Astrocyte (in vitro differentiated cells and primary cell): ENCODE results near the gene CABLES2. TPM values are rescaled to one million over a fixed set of nuclear protein-coding genes. Genes with fewer than 3 reads are reported as not detected.

ENCODE experiments used
- DNase-seq: peaks from one replicate; pipeline ENCODE4 v3.0.0-alpha.2; 2010; ENCODE audit warnings: low read depth
- FAIRE-seq: peaks from 2 replicates; lab custom pipeline; 2011; peaks lifted over from hg19 to GRCh38; lab: Jason Lieb, UNC
- H2AFZ ChIP-seq: 2 replicates; pipeline ENCODE4 v1.6.0; 2012; ENCODE audit warnings: low read depth, low read length, inconsistent platforms
- H3K27ac ChIP-seq: 2 replicates; pipeline ENCODE4 v1.5.1; 2011; ENCODE audit warnings: low read depth, low read length, inconsistent platforms
- H3K27me3 ChIP-seq: 2 replicates; pipeline ENCODE4 v1.6.0; 2011; ENCODE audit warnings: low read length, inconsistent platforms; ENCODE audit not compliant: insufficient read depth
- H3K36me3 ChIP-seq: 2 replicates; pipeline ENCODE4 v1.5.1; 2011; ENCODE audit warnings: low read length, inconsistent platforms; ENCODE audit not compliant: insufficient read depth
- H3K4me1 ChIP-seq: 2 replicates; pipeline ENCODE4 v1.5.1; 2011; ENCODE audit warnings: low read length, inconsistent platforms; ENCODE audit not compliant: insufficient read depth
- H3K4me2 ChIP-seq: 2 replicates; pipeline ENCODE4 v1.6.0; 2012; ENCODE audit warnings: low read length, inconsistent platforms
- H3K4me3 ChIP-seq: 2 replicates; pipeline ENCODE4 v1.5.1; 2011; ENCODE audit warnings: low read depth, mild to moderate bottlenecking, low read length, inconsistent platforms; ENCODE audit not compliant: insufficient read depth
- H3K79me2 ChIP-seq: 2 replicates; pipeline ENCODE4 v1.6.0; 2012; ENCODE audit warnings: mild to moderate bottlenecking, low read length, inconsistent platforms; ENCODE audit not compliant: insufficient read depth
- H3K9ac ChIP-seq: 2 replicates; pipeline ENCODE4 v1.6.0; 2012; ENCODE audit warnings: mild to moderate bottlenecking, low read length, inconsistent platforms
- H3K9me3 ChIP-seq: 2 replicates; pipeline ENCODE4 v1.5.1; 2012; ENCODE audit warnings: low read depth, mild to moderate bottlenecking, low read length, inconsistent platforms; ENCODE audit not compliant: insufficient read depth
- H4K20me1 ChIP-seq: 2 replicates; pipeline ENCODE4 v1.6.0; 2012; ENCODE audit warnings: low read length, inconsistent platforms; ENCODE audit not compliant: insufficient read depth
- H3K27ac Mint-ChIP-seq: one replicate; pipeline ENCODE4 v1.8.0; 2021; ENCODE audit warnings: mild to moderate bottlenecking, mixed read lengths; ENCODE audit not compliant: unreplicated experiment
- H3K27me3 Mint-ChIP-seq: one replicate; pipeline ENCODE4 v1.8.0; 2021; ENCODE audit warnings: low read depth, mixed read lengths; ENCODE audit not compliant: unreplicated experiment
- H3K36me3 Mint-ChIP-seq: one replicate; pipeline ENCODE4 v1.8.0; 2021; ENCODE audit warnings: low read depth, mixed read lengths; ENCODE audit not compliant: unreplicated experiment
- H3K4me1 Mint-ChIP-seq: one replicate; pipeline ENCODE4 v1.8.0; 2021; ENCODE audit warnings: low read depth, mixed read lengths; ENCODE audit not compliant: unreplicated experiment
- H3K4me3 Mint-ChIP-seq: one replicate; pipeline ENCODE4 v1.8.0; 2021; ENCODE audit warnings: mild to moderate bottlenecking, moderate library complexity, mixed read lengths; ENCODE audit not compliant: unreplicated experiment
- H3K9me3 Mint-ChIP-seq: one replicate; pipeline ENCODE4 v1.8.0; 2021; ENCODE audit warnings: mild to moderate bottlenecking, mixed read lengths; ENCODE audit not compliant: unreplicated experiment
- EZH2 ChIP-seq: IDR thresholded peaks from 2 replicates; pipeline ENCODE4 v1.6.1; 2012; ENCODE audit warnings: mild to moderate bottlenecking, low read length, inconsistent platforms; ENCODE audit not compliant: insufficient read depth
- total RNA-seq: library from RNA; stranded (reverse); gene quantifications from 2 replicates; pipeline ENCODE4 v1.2.1, GENCODE V29; 2021
- TF ChIP-seq, protein P1 (sequence below): IDR thresholded peaks from 2 replicates; pipeline ENCODE4 v1.5.1; 2011; ENCODE audit warnings: low read depth, mild to moderate bottlenecking, inconsistent platforms, low read length, moderate library complexity; ENCODE audit not compliant: insufficient read depth

The CABLES2 gene
- total RNA-seq, 1 donor from 2014 or later = 4.4 TPM

DNA sequence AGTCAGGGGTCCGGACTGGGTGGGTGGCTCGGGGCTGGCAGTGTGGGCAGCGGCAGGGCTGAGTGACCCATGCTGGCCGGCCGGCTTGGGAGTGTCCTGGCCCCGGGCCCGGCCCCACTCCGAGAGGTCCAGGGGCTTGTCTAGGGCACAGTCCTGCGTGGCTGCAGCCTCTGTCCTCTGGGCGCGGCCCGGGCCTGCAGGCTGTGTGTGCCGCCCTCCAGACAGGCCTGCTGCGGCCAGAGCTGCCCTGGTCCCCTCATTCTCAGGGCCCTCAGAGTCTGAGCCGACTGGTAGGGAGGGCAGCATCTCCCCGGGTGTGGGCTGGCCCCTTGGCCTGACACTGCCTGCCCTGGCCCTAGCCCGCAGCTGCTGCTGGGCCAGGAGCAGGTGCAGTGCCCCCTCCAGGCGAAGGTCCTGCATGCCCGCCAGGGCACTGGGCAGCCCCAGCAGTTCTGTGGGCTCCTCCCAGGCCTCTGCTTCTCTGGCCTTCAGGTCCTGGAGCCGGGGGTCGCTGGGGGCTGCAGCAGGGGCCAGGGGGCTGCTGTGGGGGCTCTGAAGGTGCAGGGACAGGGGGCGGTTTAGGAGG is 6.9 kb upstream of the CABLES2 start:
- Histone ChIP-seq H3K36me3 (no peaks in the 10 kb centered on the region), H3K9ac (no peak overlapping the region), H3K4me3 (no peak overlapping the region), H2AFZ (no peak overlapping the region), H3K27me3 (no peaks in the 10 kb centered on the region), H4K20me1 (no peaks in the 10 kb centered on the region), H3K27ac (no peak overlapping the region), H3K9me3 (no peaks in the 10 kb centered on the region), H3K4me2 (no peak overlapping the region), H3K79me2 (no peaks in the 10 kb centered on the region), H3K4me1 (no peaks in the 10 kb centered on the region)
- H3K4me3 Mint-ChIP-seq = no peak overlapping the region
- H3K36me3 Mint-ChIP-seq = no peaks in the 10 kb centered on the region
- H3K27ac Mint-ChIP-seq = no peak overlapping the region
- H3K9me3 Mint-ChIP-seq = no peaks in the 10 kb centered on the region
- H3K27me3 Mint-ChIP-seq = peaks cover 16% of the 10 kb centered on the region
- no peaks in the 10 kb centered on the region for H3K4me1 Mint-ChIP-seq
- no peak for TF ChIP-seq EZH2
- TF ChIP-seq, protein P1, sequence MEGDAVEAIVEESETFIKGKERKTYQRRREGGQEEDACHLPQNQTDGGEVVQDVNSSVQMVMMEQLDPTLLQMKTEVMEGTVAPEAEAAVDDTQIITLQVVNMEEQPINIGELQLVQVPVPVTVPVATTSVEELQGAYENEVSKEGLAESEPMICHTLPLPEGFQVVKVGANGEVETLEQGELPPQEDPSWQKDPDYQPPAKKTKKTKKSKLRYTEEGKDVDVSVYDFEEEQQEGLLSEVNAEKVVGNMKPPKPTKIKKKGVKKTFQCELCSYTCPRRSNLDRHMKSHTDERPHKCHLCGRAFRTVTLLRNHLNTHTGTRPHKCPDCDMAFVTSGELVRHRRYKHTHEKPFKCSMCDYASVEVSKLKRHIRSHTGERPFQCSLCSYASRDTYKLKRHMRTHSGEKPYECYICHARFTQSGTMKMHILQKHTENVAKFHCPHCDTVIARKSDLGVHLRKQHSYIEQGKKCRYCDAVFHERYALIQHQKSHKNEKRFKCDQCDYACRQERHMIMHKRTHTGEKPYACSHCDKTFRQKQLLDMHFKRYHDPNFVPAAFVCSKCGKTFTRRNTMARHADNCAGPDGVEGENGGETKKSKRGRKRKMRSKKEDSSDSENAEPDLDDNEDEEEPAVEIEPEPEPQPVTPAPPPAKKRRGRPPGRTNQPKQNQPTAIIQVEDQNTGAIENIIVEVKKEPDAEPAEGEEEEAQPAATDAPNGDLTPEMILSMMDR = no peak
- FAIRE-seq = no peak
- DNase-seq = no peak

DNA sequence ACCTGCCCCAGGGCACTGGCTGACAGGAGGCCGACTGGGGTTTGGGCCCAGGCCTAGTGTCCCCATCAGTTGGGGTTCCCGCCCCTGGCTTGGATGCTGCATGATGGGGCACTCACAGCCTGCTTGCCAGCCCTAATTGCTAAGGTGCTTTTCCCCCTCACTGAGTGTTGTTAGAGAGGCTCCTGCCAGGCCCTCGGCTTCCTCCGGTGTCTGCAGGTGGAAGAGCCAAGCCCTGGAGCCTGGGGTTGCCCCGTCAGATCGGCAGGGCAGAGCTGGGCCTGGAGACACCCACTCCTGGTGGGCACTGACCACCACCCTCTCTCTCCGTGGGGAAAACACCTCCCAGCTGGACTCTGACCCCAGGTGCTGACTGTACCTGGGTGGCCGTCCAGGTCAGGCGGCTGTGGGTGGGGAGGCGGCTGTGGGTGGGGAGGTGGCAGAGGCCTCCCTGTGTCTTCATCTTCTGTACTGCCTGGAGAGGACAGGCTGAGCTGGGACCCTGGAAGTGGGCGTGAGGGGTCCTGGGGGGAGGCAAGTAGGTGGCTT is 6.0 kb upstream of the CABLES2 start:
- FAIRE-seq = no peak
- no peaks in the 10 kb centered on the region for H3K9me3 Mint-ChIP-seq
- Histone ChIP-seq H3K27ac (no peak overlapping the region), H4K20me1 (no peaks in the 10 kb centered on the region), H3K9ac (no peak overlapping the region), H3K4me1 (no peaks in the 10 kb centered on the region), H2AFZ (no peak overlapping the region), H3K4me3 (no peak overlapping the region), H3K27me3 (no peaks in the 10 kb centered on the region), H3K4me2 (no peak overlapping the region), H3K9me3 (no peaks in the 10 kb centered on the region), H3K36me3 (no peaks in the 10 kb centered on the region), H3K79me2 (no peaks in the 10 kb centered on the region)
- TF ChIP-seq EZH2 = no peak
- TF ChIP-seq, protein P1 = no peak
- H3K27ac Mint-ChIP-seq = no peak overlapping the region
- no peaks in the 10 kb centered on the region for H3K36me3 Mint-ChIP-seq
- H3K4me3 Mint-ChIP-seq = no peak overlapping the region
- no peaks in the 10 kb centered on the region for H3K4me1 Mint-ChIP-seq
- DNase-seq = no peak
- peaks cover 13% of the 10 kb centered on the region for H3K27me3 Mint-ChIP-seq
